Bronchial epithelial cell (primary cell): ENCODE data around the gene TEAD3. TPM values are rescaled to one million over a fixed set of nuclear protein-coding genes. Genes with fewer than 3 reads are reported as not detected.
A peak's percentile ranks its signal among the peaks of the same experiment; 100 is the strongest.
"Not testable (repeated sequence)": the region's sequence is repeated elsewhere in the genome, so short reads cannot be mapped to it uniquely, and the experiment has no call there.

Experiments used
- DNase-seq: peaks from one replicate; pipeline ENCODE4 v3.0.0-alpha.2; 2010; ENCODE audit warnings: low read depth
- FAIRE-seq: peaks from 2 replicates; lab custom pipeline; 2011; peaks lifted over from hg19 to GRCh38; lab: Jason Lieb, UNC
- H3K27me3 ChIP-seq: 2 replicates; pipeline ENCODE4 v1.5.1; 2011; ENCODE audit warnings: low read length; ENCODE audit not compliant: control insufficient read depth, insufficient read depth
- H3K36me3 ChIP-seq: 2 replicates; pipeline ENCODE4 v1.5.1; 2011; ENCODE audit warnings: low read length; ENCODE audit not compliant: control insufficient read depth, insufficient read depth
- H3K4me3 ChIP-seq: 2 replicates; pipeline ENCODE4 v1.5.1; 2011; ENCODE audit warnings: mild to moderate bottlenecking, low read depth, low read length, control low read depth
- total RNA-seq: library from RNA; depleted of rRNA; stranded (reverse); fragments of >200 nt; gene quantifications from 2 replicates; pipeline ENCODE4 v1.2.1, GENCODE V29; 2014
- TF ChIP-seq, protein P1 (sequence below): IDR thresholded peaks from 2 replicates; pipeline ENCODE4 v1.5.1; 2011; ENCODE audit warnings: mild to moderate bottlenecking, moderate library complexity, low read length, control low read depth, inconsistent platforms; ENCODE audit not compliant: insufficient read depth, severe bottlenecking

The TEAD3 gene
- 5.3 and 7.6 TPM in 2 replicates for total RNA-seq

DNA sequence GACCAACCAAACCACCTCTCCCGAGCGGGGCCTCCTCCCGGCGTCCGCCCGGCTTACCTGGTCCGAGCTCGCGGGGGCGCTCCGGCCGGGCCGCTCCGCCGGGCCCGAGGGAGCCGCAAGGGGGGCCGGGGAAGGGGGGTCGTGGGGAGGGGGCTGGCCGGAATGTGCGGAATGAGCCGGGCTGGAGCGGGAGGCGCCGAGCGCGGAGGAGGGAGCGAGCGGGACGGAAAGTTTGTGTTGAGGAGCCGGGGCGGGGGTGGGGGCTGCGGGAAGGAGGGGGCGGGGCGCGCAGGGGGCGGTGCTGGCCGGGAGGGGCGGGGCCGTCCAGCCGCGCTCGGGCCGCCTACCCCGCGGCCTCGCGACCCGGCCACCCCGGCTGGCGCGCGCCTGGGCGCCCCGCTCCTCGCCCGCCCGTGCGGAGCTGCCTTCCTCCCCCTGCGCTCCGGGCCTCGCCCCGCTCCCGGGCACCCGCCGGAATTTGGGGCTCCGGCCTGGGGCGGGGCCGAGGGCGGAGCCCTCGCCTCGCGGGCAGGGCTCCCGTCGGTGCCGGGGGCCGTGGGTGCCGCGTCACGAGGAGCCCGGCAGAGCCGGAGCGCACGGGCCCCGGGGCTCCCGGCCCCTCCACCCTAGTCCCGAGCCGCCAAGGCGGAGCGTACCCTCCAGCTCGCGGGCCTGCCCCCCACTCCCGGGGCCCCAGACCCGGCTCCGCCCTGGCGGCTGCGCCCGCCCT lies at the start of gene TEAD3:
Gene TEAD3 (minus strand): TSS at position 239 of the 730 bp plus-strand sequence.
- TF ChIP-seq, protein P1, sequence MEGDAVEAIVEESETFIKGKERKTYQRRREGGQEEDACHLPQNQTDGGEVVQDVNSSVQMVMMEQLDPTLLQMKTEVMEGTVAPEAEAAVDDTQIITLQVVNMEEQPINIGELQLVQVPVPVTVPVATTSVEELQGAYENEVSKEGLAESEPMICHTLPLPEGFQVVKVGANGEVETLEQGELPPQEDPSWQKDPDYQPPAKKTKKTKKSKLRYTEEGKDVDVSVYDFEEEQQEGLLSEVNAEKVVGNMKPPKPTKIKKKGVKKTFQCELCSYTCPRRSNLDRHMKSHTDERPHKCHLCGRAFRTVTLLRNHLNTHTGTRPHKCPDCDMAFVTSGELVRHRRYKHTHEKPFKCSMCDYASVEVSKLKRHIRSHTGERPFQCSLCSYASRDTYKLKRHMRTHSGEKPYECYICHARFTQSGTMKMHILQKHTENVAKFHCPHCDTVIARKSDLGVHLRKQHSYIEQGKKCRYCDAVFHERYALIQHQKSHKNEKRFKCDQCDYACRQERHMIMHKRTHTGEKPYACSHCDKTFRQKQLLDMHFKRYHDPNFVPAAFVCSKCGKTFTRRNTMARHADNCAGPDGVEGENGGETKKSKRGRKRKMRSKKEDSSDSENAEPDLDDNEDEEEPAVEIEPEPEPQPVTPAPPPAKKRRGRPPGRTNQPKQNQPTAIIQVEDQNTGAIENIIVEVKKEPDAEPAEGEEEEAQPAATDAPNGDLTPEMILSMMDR, result no peak
- H3K36me3 ChIP-seq, result peaks cover 1% of the 10 kb centered on the region
- DNase-seq, result peak; percentile 57

DNA sequence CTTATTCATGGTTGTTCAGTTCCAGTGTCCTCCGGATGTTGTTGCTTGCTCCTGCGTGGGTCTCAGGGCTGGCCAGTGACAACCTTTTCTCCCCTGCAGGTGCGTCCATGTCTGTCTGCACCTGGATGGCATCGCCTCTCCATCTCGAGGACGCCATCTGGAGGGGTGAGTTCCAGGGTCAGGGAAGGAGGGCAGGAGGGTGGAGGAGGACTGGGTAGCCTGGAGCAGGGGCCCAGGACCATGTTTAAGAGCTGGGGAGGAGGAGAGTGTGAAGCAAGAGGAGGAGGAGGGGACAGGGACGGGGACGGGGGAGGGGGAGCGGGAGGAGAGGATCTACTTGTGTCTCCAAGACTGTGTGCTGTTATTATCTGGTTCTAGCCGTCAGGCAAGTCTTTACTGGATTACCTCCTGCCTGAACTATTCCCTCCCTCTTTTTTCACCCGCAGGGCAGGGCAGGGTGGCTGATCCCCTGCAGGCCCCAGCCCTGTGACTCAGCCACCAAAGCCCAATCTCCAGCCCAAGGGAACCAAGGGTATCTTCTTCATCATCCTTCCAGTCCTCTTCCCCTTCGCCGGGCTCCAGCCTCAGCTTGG lies 48.0 kb upstream of the TEAD3 start:
- no peak overlapping the region for H3K4me3 ChIP-seq
- TF ChIP-seq, protein P1, result no peak
- no peaks in the 10 kb centered on the region for H3K27me3 ChIP-seq
- FAIRE-seq (no peak), DNase-seq (peak; percentile 43)
- no peaks in the 10 kb centered on the region for H3K36me3 ChIP-seq

More for the DNA sequence above, at the start of gene TEAD3:
- Histone ChIP-seq H3K27me3 (no peaks in the 10 kb centered on the region), H3K4me3 (peak within 1 kb of the TSS; percentile 56)
- FAIRE-seq, result no peak

DNA sequence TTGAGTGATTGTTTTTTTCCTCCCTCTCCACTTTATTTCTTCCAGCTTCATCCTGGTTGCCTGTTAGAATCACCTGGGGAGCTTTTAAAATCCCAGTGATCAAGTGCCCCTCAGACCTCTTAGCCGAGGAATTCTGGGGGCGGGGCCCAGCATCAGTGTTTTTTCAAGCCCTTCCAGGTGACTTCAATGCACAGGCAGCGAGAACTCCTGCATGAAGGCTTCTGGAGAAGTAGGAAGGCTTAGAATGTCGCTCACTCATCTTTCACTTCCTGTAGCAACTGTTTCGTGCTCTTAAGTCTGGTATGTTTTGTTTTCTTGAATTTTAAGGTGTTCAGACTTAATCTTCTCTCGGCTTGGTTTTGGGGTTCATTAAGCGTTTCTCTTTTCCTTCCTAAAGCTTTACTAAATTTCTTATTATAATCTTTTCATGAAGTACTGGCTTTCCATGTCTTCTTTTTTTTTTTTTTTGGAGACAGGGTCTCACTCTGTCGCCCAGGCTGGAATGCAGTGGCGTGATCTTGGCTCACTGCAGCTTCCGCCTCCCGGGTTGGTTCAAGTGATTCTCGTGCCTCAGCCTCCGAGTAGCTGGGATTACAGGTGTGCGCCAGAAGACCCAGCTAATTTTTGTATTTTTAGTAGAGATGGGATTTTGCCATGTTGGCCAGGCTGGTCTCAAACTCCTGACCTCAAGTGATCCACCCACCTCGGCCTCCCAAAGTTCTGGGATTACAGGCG lies 46.7 kb upstream of the TEAD3 start:
- FAIRE-seq (no peak), DNase-seq (peak; percentile 28)
- TF ChIP-seq, protein P1, result no peak
- H3K4me3 ChIP-seq, result no peak overlapping the region
- no peaks in the 10 kb centered on the region for H3K36me3 ChIP-seq
- H3K27me3 ChIP-seq, result no peaks in the 10 kb centered on the region

DNA sequence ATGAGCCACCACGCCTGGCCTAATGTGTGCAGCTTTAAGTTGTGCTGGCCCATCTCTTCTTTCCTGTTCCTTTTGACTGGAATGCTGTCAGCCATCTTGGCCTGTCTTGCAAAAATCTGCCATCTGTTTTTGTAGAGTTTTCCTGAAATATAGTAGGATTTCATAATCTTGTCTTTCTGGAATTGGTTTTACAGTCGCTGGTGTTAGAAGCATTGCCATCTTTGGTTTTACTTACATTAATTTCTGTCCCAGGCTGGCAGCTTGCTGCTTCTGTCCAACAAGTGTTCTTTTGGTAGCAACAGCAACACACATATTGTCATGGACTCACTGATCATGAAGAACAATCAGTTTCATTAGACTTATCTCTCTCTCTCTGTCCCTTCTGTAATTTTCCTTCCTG lies 45.0 kb upstream of the TEAD3 start:
- FAIRE-seq (no peak), DNase-seq (no peak)
- TF ChIP-seq, protein P1, result no peak
- Histone ChIP-seq H3K4me3 (no peak overlapping the region), H3K27me3 (no peaks in the 10 kb centered on the region), H3K36me3 (no peaks in the 10 kb centered on the region)

DNA sequence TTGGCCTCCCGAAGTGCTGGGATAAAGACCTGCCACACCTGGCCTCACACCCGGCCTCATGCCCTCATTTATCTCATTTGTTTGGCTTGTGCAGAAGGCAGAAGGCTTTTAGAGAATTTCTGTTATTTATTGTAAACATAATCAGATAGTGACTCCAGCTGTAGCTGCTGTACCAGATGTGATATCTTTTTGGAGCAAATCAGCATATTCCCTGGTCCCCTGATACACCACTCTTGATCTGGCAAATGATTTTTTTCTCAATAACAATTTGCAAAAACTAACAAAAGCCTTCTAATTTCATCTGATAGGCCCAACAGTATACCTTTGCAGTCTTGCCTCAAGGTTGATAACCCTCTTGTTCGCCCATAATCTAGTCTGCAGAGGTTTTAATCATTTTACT lies 42.3 kb upstream of the TEAD3 start:
- DNase-seq (no peak), FAIRE-seq (no peak)
- H3K36me3 ChIP-seq, result no peaks in the 10 kb centered on the region
- H3K4me3 ChIP-seq, result no peak overlapping the region
- peaks cover 3% of the 10 kb centered on the region for H3K27me3 ChIP-seq
- TF ChIP-seq, protein P1, result no peak

DNA sequence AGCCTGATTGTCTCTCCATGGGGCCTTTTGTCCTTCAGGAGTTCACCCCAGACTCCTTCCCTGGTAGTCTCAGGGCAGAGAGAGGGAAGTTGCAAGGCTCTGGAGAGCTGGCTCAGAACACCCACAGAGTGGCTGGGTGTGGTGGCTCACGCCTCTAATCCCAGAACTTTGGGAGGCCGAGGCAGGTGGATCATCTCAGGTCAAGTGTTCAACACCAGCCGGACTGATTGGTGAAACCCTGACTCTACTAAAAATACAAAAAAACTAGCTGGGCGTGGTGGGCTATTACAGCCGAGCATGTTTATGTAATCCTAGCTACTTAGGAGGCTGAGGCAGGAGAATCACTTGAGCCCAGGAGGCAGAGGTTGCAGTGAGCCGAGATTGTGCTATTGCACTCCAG lies 39.0 kb upstream of the TEAD3 start:
- H3K27me3 ChIP-seq, H3K36me3 ChIP-seq, H3K4me3 ChIP-seq, DNase-seq, FAIRE-seq: not testable (repeated sequence)
